D721Med (cell line): ENCODE data around the gene UCMA.

Source experiments
- DNase-seq: peaks from one replicate; pipeline ENCODE4 v3.0.0; 2011; ENCODE audit warnings: low spot score; ENCODE audit not compliant: insufficient read length
- FAIRE-seq: peaks from 2 replicates; lab custom pipeline; 2011; peaks lifted over from hg19 to GRCh38; lab: Jason Lieb, UNC
- TF ChIP-seq, protein P1 (sequence below): IDR thresholded peaks from 2 replicates; pipeline ENCODE4 v1.5.1; 2012; ENCODE audit warnings: mild to moderate bottlenecking, control low read depth; ENCODE audit not compliant: insufficient read depth; ENCODE audit errors: missing control alignments

The UCMA gene

DNA sequence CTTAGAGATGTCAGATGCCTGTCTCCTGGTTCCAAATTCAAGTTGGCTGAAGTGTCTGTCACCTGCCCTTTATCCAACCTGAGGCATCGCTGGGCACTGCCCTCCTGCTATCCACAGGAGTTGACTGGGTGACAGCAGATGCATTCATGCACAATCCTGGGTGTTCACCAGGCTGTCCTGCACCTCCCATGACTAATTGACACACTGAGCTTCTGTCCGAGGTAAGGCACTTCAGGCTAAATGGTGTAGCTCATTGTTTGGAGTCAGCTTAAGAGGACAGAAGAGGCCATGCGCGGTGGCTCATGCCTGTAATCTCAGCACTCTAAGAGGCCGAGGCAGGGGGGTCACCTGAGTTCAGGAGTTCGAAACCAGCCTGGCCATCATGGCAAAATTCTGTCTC lies 2.4 kb downstream of the UCMA start:
- no peak for FAIRE-seq
- TF ChIP-seq, protein P1, sequence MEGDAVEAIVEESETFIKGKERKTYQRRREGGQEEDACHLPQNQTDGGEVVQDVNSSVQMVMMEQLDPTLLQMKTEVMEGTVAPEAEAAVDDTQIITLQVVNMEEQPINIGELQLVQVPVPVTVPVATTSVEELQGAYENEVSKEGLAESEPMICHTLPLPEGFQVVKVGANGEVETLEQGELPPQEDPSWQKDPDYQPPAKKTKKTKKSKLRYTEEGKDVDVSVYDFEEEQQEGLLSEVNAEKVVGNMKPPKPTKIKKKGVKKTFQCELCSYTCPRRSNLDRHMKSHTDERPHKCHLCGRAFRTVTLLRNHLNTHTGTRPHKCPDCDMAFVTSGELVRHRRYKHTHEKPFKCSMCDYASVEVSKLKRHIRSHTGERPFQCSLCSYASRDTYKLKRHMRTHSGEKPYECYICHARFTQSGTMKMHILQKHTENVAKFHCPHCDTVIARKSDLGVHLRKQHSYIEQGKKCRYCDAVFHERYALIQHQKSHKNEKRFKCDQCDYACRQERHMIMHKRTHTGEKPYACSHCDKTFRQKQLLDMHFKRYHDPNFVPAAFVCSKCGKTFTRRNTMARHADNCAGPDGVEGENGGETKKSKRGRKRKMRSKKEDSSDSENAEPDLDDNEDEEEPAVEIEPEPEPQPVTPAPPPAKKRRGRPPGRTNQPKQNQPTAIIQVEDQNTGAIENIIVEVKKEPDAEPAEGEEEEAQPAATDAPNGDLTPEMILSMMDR = no peak

DNA sequence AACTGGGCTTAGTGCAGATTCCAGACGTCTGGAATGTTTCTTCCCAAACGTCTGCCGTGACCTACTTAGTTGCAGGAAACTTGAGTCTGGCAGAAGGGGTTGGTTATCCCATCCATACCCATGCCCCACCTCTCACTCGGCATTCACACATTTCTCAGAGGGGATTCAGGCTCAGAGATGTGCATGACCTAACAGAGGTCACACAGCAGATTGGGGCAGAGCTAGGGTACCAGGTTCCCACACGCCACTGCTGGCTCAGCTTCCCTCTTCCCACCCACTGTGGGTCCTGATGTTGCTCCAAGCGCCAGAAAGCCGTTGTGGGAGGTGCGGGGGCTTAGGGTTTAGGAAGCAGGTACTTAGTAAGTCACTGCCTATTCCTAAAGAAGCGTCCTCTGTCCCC lies 3.0 kb downstream of the UCMA start:
- DNase-seq (no peak), FAIRE-seq (no peak)
- TF ChIP-seq, protein P1 = no peak

More for the DNA sequence above, 2.4 kb downstream of the UCMA start:
- no peak for DNase-seq

DNA sequence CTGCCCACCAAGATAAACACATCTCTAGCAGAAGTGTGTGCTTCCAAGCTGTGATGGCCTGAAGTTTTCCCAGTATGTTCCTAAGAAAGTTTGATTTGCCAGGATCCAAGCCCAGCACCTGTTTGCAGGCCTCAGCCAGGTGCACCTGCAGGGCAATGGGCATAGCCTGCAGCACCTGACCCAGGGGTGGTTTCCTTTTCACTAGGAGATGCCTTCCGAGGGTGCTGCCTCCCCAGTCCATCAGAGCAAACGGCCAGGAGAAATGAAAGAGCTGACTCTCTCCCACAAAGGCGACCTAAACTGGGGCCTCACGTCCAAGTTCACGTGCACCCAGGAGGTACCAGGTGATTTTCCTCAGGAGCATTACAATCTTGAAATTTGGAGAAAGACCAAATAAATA lies 7.1 kb downstream of the UCMA start:
- DNase-seq = no peak
- TF ChIP-seq, protein P1 = no peak
- FAIRE-seq = no peak

DNA sequence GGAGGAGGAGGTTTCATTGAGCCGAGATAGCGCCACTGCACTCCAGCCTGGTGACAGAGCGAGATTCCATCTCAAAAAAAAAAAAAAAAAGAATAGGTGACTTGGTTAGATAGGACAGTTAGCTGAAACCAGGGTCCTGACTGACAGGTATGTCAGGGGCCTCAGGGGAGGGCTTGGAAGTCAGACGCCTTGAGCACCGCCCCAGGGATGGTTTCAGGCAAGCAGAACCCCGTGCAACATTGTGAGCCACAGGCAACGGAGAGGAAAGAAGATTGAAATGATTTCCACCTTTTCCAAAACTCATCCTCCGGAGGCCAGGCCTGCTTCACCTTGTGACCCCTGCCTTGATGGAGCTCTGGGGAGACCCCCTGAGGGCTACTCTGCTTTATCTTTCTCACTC lies 8.6 kb downstream of the UCMA start:
- DNase-seq (no peak), FAIRE-seq (no peak)
- TF ChIP-seq, protein P1 = no peak

DNA sequence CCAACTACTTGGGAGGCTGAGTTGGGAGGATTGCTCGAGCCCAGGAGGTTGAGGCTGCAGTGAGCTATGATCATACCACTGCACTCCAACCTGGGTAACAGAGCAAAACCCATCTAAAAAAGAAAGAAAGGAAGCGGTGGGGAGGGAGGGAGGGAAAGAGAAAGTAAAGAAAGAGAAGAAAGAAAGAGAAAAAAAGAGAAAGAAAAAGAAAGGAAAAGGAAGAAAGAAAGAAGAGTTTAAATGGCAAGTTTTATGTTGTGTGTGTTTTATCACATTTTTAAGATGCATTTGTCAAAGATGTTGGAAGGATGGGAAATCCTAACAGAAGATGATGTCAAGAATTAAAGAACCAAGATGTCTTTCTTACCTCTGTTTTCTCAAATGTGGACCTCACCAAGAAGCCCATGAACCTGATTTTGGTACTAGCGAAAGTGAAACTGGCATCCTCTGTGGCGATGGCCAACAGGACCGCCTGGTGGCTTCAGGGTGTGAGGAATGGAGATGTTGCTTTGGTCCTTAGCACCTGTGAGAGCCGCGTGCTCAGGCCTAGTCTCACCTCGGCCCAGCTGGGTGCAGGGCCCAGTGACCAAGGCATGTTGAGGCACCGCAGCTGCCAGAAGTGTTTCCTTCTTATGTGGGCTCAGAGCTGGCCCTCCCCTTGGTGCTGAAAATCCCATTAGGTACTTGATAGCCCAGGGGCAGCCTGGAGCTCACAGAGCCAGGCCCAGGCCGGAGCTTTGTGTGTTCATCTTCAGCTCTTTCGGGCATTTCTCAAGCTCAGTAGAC lies 9.8 kb downstream of the UCMA start:
- DNase-seq (no peak), FAIRE-seq (no peak)
- TF ChIP-seq, protein P1 = no peak

DNA sequence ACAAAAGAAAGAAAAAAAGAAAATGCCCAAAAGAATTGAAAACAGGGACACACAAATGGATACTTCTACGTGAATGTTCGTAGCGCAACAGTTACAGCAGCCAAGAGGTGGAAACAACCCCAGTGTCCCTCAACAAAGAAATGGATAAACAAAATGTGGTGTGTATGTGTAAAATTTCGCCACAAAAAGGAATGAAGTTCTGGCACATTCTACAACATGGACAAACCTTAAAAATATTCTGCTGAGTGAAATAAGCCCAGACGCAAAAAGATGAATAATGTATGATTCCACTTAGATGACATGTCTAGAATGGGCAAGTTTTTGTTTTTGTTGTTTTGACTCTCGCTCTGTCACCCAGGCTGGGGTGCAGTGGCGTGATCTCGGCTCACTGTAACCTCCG lies 10.9 kb downstream of the UCMA start:
- no peak for DNase-seq
- no peak for FAIRE-seq
- TF ChIP-seq, protein P1 = no peak

DNA sequence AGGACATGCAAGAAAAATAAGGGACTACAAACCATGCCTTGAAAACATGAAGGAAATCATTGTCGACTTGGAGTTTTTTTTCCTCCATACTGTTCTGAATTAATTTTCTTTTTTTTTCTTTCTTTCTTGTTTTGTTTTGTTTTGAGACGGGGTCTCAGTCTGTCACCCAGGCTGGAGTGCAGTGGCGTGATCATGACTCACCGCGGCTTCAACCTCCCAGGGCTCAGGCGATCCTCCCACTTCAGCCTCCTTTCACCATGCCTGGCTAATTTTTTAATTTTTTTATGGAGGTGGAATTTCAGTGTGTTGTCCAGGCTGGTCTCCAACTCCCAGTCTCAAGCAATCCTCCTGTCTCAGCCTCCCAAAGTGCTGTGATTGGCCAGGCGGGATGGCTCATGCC lies 11.6 kb downstream of the UCMA start:
- TF ChIP-seq, protein P1 = no peak
- no peak for FAIRE-seq
- DNase-seq = no peak
